Endothelial cell of umbilical vein (primary cell): Measurements from ENCODE around the gene SPINDOC. TPM values are rescaled to one million over a fixed set of nuclear protein-coding genes. Genes with fewer than 3 reads are reported as not detected.

Source experiments
- BruUV-seq: library from RNA; stranded (reverse); fragments of 400-500 nt; replicated peaks from 2 replicates; lab custom pipeline; 2021; lab: Mats Ljungman, UMichigan
- CTCF ChIA-PET: fragments of 300-600, 350-600 bp; sonication (Branson Sonifier 250); formaldehyde crosslinking; loops from one replicate; lab custom pipeline; 2021; ENCODE audit warnings: antibody characterized with exemption, inconsistent platforms; lab: Charles Lee
- POLR2A ChIA-PET: fragments of 300-600, 350-600 bp; sonication (Branson Sonifier 250); formaldehyde crosslinking; loops from one replicate; lab custom pipeline; 2021; ENCODE audit warnings: antibody characterized with exemption, inconsistent platforms; lab: Charles Lee
- DNase-seq: peaks from one replicate; pipeline ENCODE4 v3.0.0-alpha.2; 2011; ENCODE audit warnings: low read depth, low spot score
- FAIRE-seq: peaks from 2 replicates; lab custom pipeline; 2011; peaks lifted over from hg19 to GRCh38; lab: Jason Lieb, UNC
- H2AFZ ChIP-seq: 2 replicates; pipeline ENCODE4 v1.6.0; 2012; ENCODE audit warnings: low read depth, low read length, control low read depth, inconsistent platforms
- H3K27ac ChIP-seq: 2 replicates; pipeline ENCODE4 v1.5.1; 2011; ENCODE audit warnings: low read depth, mild to moderate bottlenecking, control low read depth, low read length, moderate library complexity; ENCODE audit not compliant: insufficient read depth
- H3K27me3 ChIP-seq, 2 experiments: 2 replicates each; pipeline versions ENCODE4 v1.6.0 to v1.6.1; 2011; ENCODE audit warnings: low read length in 2 of 2, mixed read lengths in 1 of 2; ENCODE audit not compliant: control insufficient read depth in 2 of 2, insufficient read depth in 2 of 2
- H3K36me3 ChIP-seq, 2 experiments: 2 replicates in 1 of 2; 3 replicates in 1 of 2; pipeline ENCODE4 v1.5.1; 2011; ENCODE audit warnings: low read length in 2 of 2, mild to moderate bottlenecking in 1 of 2, moderate library complexity in 1 of 2; ENCODE audit not compliant: control insufficient read depth in 2 of 2, insufficient read depth in 2 of 2; ENCODE audit errors: extremely low read depth in 1 of 2
- H3K4me1 ChIP-seq: 3 replicates; pipeline ENCODE4 v1.5.1; 2011; ENCODE audit warnings: mild to moderate bottlenecking, low read length; ENCODE audit not compliant: control insufficient read depth, insufficient read depth; ENCODE audit errors: extremely low read depth
- H3K4me2 ChIP-seq: 2 replicates; pipeline ENCODE4 v1.6.1; 2011; ENCODE audit warnings: low read length, control low read depth, mixed read lengths; ENCODE audit not compliant: insufficient read depth
- H3K4me3 ChIP-seq, 3 experiments: fragments of 200-600 bp in 1 of 3; sonication (generic), shearing (Covaris generic) in 1 of 3; replicated peaks in 1 of 3; 2 replicates each; pipeline ENCODE4 v1.5.1; 2011 to 2016; ENCODE audit warnings: control low read depth in 3 of 3, low read length in 3 of 3, mild to moderate bottlenecking in 2 of 3, inconsistent platforms in 1 of 3, low read depth in 1 of 3, moderate library complexity in 1 of 3; ENCODE audit not compliant: insufficient read depth in 1 of 3
- H3K79me2 ChIP-seq: 2 replicates; pipeline ENCODE4 v1.6.0; 2012; ENCODE audit warnings: low read length, inconsistent platforms; ENCODE audit not compliant: control insufficient read depth, insufficient read depth
- H3K9ac ChIP-seq: replicated peaks from 2 replicates; pipeline ENCODE3; 2011; ENCODE audit warnings: low read length, control low read depth; ENCODE audit not compliant: insufficient read depth; ENCODE audit errors: extremely low read depth
- H3K9me1 ChIP-seq: replicated peaks from 3 replicates; pipeline ENCODE4 v1.6.0; 2011; ENCODE audit warnings: mild to moderate bottlenecking, low read length; ENCODE audit not compliant: control insufficient read depth, insufficient read depth; ENCODE audit errors: extremely low read depth
- H3K9me3 ChIP-seq: replicated peaks from 2 replicates; pipeline ENCODE4 v1.5.1; 2012; ENCODE audit warnings: low read length, inconsistent platforms; ENCODE audit not compliant: control insufficient read depth, insufficient read depth
- H4K20me1 ChIP-seq: replicated peaks from 2 replicates; pipeline ENCODE3; 2011; ENCODE audit warnings: mild to moderate bottlenecking, low read length; ENCODE audit not compliant: control insufficient read depth, insufficient read depth; ENCODE audit errors: extremely low read depth
- CTCF ChIP-seq, 2 donors: IDR thresholded peaks; 1 replicate in 1 of 2; 2 replicates in 1 of 2; pipeline ENCODE4 v1.5.1; 2011; ENCODE audit warnings: low read length in 2 of 2, mild to moderate bottlenecking in 2 of 2, moderate library complexity in 2 of 2, control low read depth in 1 of 2, inconsistent platforms in 1 of 2, low read depth in 1 of 2; ENCODE audit not compliant: insufficient read depth in 1 of 2; ENCODE audit errors: extremely low read depth in 1 of 2
- EZH2 ChIP-seq: IDR thresholded peaks from 2 replicates; pipeline ENCODE4 v1.6.1; 2012; ENCODE audit warnings: borderline replicate concordance, low read depth, mild to moderate bottlenecking, moderate library complexity, low read length, inconsistent platforms; ENCODE audit not compliant: severe bottlenecking
- FOS ChIP-seq: IDR thresholded peaks from 2 replicates; pipeline ENCODE4 v1.6.1; 2011; ENCODE audit warnings: mild to moderate bottlenecking, low read length, moderate library complexity, borderline replicate concordance; ENCODE audit not compliant: insufficient read depth
- GATA2 ChIP-seq: IDR thresholded peaks from 2 replicates; pipeline ENCODE4 v1.7.0; 2011; ENCODE audit warnings: low read depth, mild to moderate bottlenecking, moderate library complexity, mixed read lengths, low read length; ENCODE audit not compliant: insufficient read length, insufficient read depth
- JUN ChIP-seq: IDR thresholded peaks from 2 replicates; pipeline ENCODE4 v1.6.1; 2011; ENCODE audit warnings: borderline replicate concordance, low read depth; ENCODE audit not compliant: insufficient read length, insufficient read depth
- MAX ChIP-seq: IDR thresholded peaks from 2 replicates; pipeline ENCODE4 v1.6.1; 2011; ENCODE audit not compliant: insufficient read depth, insufficient read length
- MYC ChIP-seq: IDR thresholded peaks from one replicate; pipeline ENCODE4 v1.6.1; 2011; ENCODE audit warnings: mild to moderate bottlenecking, low read depth, low read length
- POLR2A ChIP-seq: IDR thresholded peaks from 2 replicates; pipeline ENCODE4 v1.6.1; 2012; ENCODE audit warnings: low read depth, mild to moderate bottlenecking, control low read depth, low read length
- POLR2AphosphoS5 ChIP-seq: IDR thresholded peaks from 2 replicates; pipeline ENCODE4 v1.6.1; 2012; ENCODE audit warnings: low read depth, mild to moderate bottlenecking, control low read depth, low read length, moderate library complexity; ENCODE audit not compliant: insufficient read depth
- dilution Hi-C: fragments of 300-500 bp; cut with MboI; formaldehyde crosslinking; loops from one replicate; pipeline ENCODE4 v1.15.0; 2019; ENCODE audit warnings: low sequenced_read_pairs; ENCODE audit not compliant: extremely low pct_ligation_motif_present
- intact Hi-C: fragments of 100-400 bp; cut with micrococcal nuclease; formaldehyde crosslinking; loops from one replicate; pipeline ENCODE4 v1.10.0; 2022
- polyA plus RNA-seq, 4 experiments: library from polyadenylated mRNA; depleted of rRNA in 3 of 4; stranded (reverse) in 3 of 4; unstranded in 1 of 4; fragments of >200 nt; gene quantifications; 2 replicates each; pipeline versions ENCODE4 v1.2.1 to v1.2.3, GENCODE V29; 2011 to 2012; ENCODE audit warnings: missing spikeins in 1 of 4
- total RNA-seq: library from RNA; stranded (reverse); gene quantifications from 2 replicates; pipeline ENCODE4 v1.2.3, GENCODE V29; 2021

Gene SPINDOC
- total and polyA plus RNA-seq, 2 donors (not counting 3 experiments of a cell fraction or from before 2014, with no cell fraction given), result 29.4 to 54.5 TPM

GRCh38 chr11:63791495-63792167 lies 21.6 kb upstream of the SPINDOC start:
- dilution Hi-C loops, result no loop called here
- no peak for FAIRE-seq
- Histone ChIP-seq H3K79me2 (no peaks in the 10 kb centered on the region), H4K20me1 (no peaks in the 10 kb centered on the region), H3K9me1 (no peaks in the 10 kb centered on the region), H3K36me3 (no peaks in the 10 kb centered on the region), H3K4me2 (no peak overlapping the region), H3K9ac (no peak overlapping the region), H3K27ac (no peak overlapping the region), H3K4me3 (no peak overlapping the region), H3K27me3 (no peaks in the 10 kb centered on the region), H3K9me3 (no peaks in the 10 kb centered on the region), H2AFZ (no peak overlapping the region), H3K4me1 (no peaks in the 10 kb centered on the region)
- no TSS peak for BruUV-seq
- CTCF ChIA-PET, result no interaction called here
- intact Hi-C loops, result no loop called here
- no peak for DNase-seq
- TF ChIP-seq MAX (no peak), EZH2 (no peak), JUN (no peak), GATA2 (no peak), CTCF (IDR thresholded peaks at IDR 0.05; ENCODE audit: extremely low read depth in 1 of 2, insufficient read depth in 1 of 2, low read depth in 1 of 2, low read length in 2 of 2) (no peak), POLR2A (no peak), FOS (no peak), POLR2AphosphoS5 (no peak), MYC (no peak)
- POLR2A ChIA-PET, result no interaction called here
